ENCODE measurements around the gene SERTAD3. TPM values are rescaled to one million over a fixed set of nuclear protein-coding genes. Genes with fewer than 3 reads are reported as not detected.

Gene SERTAD3
- total RNA-seq, 1 donor from 2014 or later: 28.2 TPM

DNA sequence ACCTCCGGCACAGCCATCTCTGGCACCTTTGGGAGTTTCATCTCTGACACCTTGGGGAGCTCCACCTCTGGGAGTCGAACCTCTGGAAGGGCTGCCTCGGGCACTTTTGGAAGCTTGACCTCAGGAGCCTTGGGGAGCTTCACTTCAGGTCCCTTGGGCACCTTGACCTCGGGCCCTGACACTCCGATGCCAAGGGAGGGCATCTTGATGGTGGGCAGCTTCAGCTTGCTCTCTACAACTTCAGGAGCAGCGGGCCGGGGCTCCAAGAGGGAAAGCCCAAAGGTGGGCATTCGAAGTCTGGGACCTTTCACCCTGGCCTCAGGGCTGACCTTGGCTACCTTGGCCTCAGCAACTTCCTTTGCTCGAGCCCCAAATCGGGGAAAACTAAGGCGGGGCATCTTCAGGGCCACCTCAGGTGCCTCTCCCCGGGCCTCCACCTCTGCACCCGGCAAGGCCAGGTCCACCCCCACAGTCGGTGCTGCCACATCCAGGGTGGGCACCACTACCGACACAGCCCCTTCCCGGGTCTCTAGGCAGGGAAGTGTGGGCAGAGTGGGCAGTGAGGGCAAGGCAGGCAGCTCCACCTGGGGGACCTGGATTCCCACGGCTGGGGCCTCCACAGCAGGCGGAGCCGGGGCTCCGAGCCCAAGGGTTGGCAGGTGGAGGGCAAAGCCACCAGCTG, 47.1 kb downstream of the SERTAD3 start:
- ATAC-seq: no peak

DNA sequence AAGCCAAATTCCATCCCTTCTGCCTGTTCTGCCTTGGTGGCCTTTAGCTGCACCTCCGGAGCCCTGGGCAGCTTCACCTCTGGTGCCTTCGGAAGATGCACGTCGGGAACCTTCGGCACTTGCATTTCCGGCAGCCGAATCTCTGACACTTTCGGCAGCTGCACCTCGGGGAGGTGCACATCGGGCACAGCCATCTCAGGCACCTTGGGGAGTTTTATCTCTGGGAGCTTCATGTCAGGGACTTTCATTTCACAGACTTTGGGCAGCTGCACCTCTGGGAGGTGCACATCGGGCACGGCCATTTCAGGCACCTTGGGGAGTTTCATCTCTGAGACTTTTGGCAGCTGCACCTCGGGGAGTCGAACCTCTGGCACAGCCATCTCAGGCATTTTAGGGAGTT, 48.2 kb downstream of the SERTAD3 start:
- ATAC-seq: no peak
- intact Hi-C loops (cut with DNase I): no loop called here
- no peak for DNase-seq (ENCODE audit: missing footprints)

More for the DNA sequence above, 47.1 kb downstream of the SERTAD3 start:
- no peak for DNase-seq (ENCODE audit: missing footprints)
- intact Hi-C loops (cut with DNase I): no loop called here

DNA sequence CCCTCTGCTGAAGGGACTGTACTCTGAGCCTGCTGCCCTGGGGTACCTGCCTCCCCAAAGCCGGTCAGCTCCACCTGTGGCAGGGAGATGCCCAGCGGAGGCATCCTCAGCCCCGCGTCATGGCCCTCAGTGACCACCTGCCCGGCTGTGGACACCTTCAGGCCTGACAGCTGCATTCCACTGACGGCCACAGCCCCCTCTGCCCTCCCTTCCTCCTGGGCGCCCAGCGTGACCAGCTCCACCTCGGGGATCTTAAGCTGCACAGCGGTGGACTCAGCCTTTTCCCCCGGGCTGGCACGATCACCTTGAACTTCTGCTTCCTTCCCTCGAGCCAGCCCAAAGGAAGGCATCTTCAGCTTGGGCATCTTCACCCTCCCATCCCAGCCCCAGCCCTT, 49.3 kb downstream of the SERTAD3 start:
- ATAC-seq: no peak
- DNase-seq (ENCODE audit: missing footprints): no peak
- intact Hi-C loops (cut with DNase I): no loop called here

DNA sequence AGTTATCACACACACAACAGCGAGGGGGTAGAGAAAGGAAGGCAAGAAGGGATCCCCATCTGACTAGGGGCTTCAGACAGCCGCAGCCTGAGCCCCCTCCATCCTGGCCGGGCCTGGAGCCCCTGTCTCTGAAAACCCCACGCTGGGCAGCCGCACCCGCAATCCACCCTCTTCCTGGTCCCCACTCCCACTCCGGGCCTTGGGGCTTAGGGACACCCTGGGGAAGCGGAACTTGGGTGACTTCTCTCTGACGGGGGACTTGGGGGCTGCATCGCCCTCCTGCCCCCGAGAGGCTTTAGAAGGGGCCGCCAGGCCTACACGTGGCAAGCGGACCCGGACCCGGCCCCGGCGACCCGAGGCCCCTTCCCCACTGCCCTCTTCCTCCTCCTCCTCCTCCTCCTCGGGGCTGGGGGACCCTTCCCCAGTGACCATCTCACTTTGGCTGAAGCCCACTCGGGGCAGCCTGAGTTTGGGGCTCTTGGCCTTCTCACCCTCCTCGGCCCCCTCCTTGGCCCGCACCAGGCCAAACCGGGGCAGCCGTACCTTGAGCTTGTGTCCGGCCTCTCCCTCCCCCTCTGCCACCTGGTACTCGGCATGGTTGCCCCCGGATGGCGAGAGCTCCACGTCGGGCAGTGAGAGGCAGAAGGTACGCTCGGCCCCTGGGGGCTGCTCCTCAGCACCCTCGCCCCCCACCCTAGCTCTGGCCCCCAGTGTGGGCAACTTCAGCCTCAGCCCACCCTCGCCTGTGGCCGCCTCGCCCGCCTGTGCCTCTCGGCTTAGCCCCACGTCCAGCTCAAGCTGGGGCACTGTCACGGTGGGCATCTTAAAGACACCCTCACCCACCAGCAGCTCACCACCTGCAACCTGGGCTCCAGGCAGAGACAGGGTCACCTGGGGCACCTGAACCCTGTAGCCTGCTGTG, 50.0 kb downstream of the SERTAD3 start:
- ATAC-seq: no peak
- intact Hi-C loops (cut with DNase I): no loop called here
- DNase-seq (ENCODE audit: missing footprints): no peak

DNA sequence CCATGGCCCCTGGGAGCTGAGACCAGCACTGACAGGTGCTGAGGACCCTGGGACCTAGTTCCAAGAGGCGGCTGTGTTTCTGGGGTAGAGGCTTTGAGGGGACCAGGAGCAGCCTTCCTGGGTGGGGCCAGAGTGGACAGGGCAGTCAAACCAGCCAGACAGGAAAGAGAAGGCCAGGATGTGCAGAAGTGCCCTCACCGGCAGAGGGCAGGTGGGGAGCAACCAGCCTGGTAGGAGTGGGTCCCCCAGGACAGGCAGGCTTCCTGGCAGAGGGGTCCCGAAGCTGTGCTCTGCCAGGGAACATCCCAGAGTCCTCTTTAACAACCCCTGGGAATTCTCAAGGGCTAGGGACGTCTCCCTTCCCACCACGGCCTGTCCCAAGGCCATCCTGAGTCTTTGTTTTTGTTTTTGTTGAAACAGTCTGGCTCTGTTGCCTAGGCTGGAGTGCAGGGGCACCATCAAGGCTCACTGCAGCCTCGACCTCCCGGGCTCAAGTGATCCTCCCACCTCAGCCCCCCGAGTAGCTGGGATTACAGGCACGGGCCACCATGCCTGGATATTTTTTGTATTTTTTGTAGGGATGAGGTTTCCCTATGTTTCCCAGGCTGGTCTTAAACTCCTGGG, 51.1 kb downstream of the SERTAD3 start:
- ATAC-seq (no peak), DNase-seq (ENCODE audit: missing footprints) (no peak)

DNA sequence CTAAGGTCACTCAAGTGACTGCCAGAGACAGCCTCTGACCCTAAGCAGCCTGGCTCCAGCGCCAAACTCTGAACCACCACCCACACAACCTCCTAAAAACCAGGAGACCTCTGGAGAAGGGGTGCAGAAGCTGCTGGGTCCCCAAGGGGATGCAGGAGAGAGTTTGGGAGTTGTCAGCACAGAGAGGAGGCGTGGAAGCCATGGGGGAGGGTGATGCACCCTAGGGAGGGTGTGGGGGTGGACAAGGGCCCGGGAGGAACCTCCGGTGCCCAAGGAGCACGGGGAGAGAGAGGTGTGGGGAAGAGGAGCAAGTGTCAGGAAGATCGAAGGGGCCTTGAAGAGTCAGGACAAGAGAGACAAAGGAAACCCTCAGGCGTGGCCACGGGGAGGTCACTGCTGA, 52.0 kb downstream of the SERTAD3 start:
- no peak for ATAC-seq
- no peak for DNase-seq (ENCODE audit: missing footprints)
- intact Hi-C loops (cut with DNase I): no loop called here

More for the DNA sequence above, 51.1 kb downstream of the SERTAD3 start:
- intact Hi-C loops (cut with DNase I): no loop called here

Other genes starting within 250 kb of the SERTAD3 start
- gene TTC9B, start 226.0 kb downstream of the SERTAD3 start, total RNA-seq: not detected
- not detected for gene CCNP, start 217.6 kb downstream of the SERTAD3 start, total RNA-seq
- gene AKT2, start 159.0 kb downstream of the SERTAD3 start, total RNA-seq: 114 TPM
- gene C19orf47, start 95.9 kb downstream of the SERTAD3 start, total RNA-seq: 222 TPM
- gene PLD3, start 95.6 kb downstream of the SERTAD3 start, total RNA-seq: 169 TPM
- not detected for gene HIPK4, start 54.2 kb downstream of the SERTAD3 start, total RNA-seq
- 3.5 TPM for gene PRX, start 31.0 kb downstream of the SERTAD3 start, total RNA-seq
- 12.0 TPM for gene SERTAD1, start 18.3 kb downstream of the SERTAD3 start, total RNA-seq
- 127 TPM for gene BLVRB, start 21.4 kb upstream of the SERTAD3 start, total RNA-seq
- 5.1 TPM for gene SPTBN4, start 22.7 kb upstream of the SERTAD3 start, total RNA-seq
- 20.6 TPM for gene SHKBP1, start 132.5 kb upstream of the SERTAD3 start, total RNA-seq
- 324 TPM for gene LTBP4, start 157.0 kb upstream of the SERTAD3 start, total RNA-seq
- 16.8 TPM for gene NUMBL, start 246.3 kb upstream of the SERTAD3 start, total RNA-seq

Measured in Right ventricle myocardium inferior (tissue), 1 donor.